H1 (cell line): Measurements from ENCODE around the gene WDR4. TPM values are rescaled to one million over a fixed set of nuclear protein-coding genes. Genes with fewer than 3 reads are reported as not detected.

Source experiments
- CTCF ChIA-PET: fragments of 300-600 bp; sonication (Branson Sonifier 250); formaldehyde crosslinking; loops from one replicate; lab custom pipeline; 2021; ENCODE audit not compliant: partially characterized antibody; lab: Charles Lee
- POLR2A ChIA-PET: fragments of 300-600 bp; sonication (Branson Sonifier 250); formaldehyde crosslinking; loops from one replicate; lab custom pipeline; 2021; ENCODE audit warnings: inconsistent platforms; ENCODE audit not compliant: partially characterized antibody; lab: Charles Lee
- DNase-seq, 2 experiments: peaks; one replicate each; pipeline versions ENCODE4 v3.0.0 to v3.0.0-alpha.2; 2010 to 2022; ENCODE audit warnings: low spot score in 2 of 2, low read depth in 1 of 2, mixed read lengths in 1 of 2
- FAIRE-seq: peaks from 2 replicates; lab custom pipeline; 2011; peaks lifted over from hg19 to GRCh38; lab: Jason Lieb, UNC
- H2AFZ ChIP-seq: 2 replicates; pipeline ENCODE4 v1.8.1; 2012; ENCODE audit warnings: low read length, inconsistent platforms
- H2AK5ac ChIP-seq: 2 replicates; pipeline ENCODE4 v1.6.1; 2013; ENCODE audit warnings: low read depth, low read length
- H2BK120ac ChIP-seq: replicated peaks from 2 replicates; pipeline ENCODE3; 2013; ENCODE audit warnings: low read depth, low read length, inconsistent platforms
- H2BK12ac ChIP-seq: 2 replicates; pipeline ENCODE4 v1.6.1; 2013; ENCODE audit warnings: low read depth, low read length
- H2BK15ac ChIP-seq: 2 replicates; pipeline ENCODE4 v1.6.1; 2013; ENCODE audit warnings: low read length
- H2BK20ac ChIP-seq: 2 replicates; pipeline ENCODE4 v1.6.1; 2013; ENCODE audit warnings: low read length
- H2BK5ac ChIP-seq: 2 replicates; pipeline ENCODE4 v1.6.1; 2013; ENCODE audit warnings: low read depth, low read length
- H3K14ac ChIP-seq: 2 replicates; pipeline ENCODE4 v1.6.1; 2013; ENCODE audit warnings: inconsistent platforms; ENCODE audit not compliant: insufficient read length
- H3K18ac ChIP-seq: 2 replicates; pipeline ENCODE4 v1.6.1; 2013; ENCODE audit warnings: low read length; ENCODE audit errors: extremely low read depth
- H3K23ac ChIP-seq: 2 replicates; pipeline ENCODE4 v1.6.1; 2013; ENCODE audit warnings: inconsistent platforms; ENCODE audit not compliant: insufficient read length
- H3K23me2 ChIP-seq: 2 replicates; pipeline ENCODE4 v1.6.1; 2013; ENCODE audit warnings: low read depth, low read length
- H3K27ac ChIP-seq: 2 replicates; pipeline ENCODE4 v1.6.1; 2011; ENCODE audit warnings: low read depth, low read length, inconsistent platforms
- H3K27me3 ChIP-seq, 4 experiments: replicated peaks in 1 of 4; 1 replicate in 1 of 4; 2 replicates in 3 of 4; pipeline versions ENCODE4 v1.6.1 to v1.8.1; 2011 to 2013; ENCODE audit warnings: low read length in 3 of 4, mild to moderate bottlenecking in 3 of 4, inconsistent platforms in 2 of 4, mixed read lengths in 2 of 4, moderate library complexity in 1 of 4; ENCODE audit not compliant: control insufficient read depth in 3 of 4, insufficient read depth in 3 of 4; ENCODE audit errors: extremely low read depth in 1 of 4
- H3K36me3 ChIP-seq, 4 experiments: 2 replicates each; pipeline versions ENCODE4 v1.6.1 to v1.8.1; 2011 to 2013; ENCODE audit warnings: mild to moderate bottlenecking in 4 of 4, low read length in 3 of 4, moderate library complexity in 2 of 4, control low read depth in 1 of 4, inconsistent platforms in 1 of 4; ENCODE audit not compliant: insufficient read depth in 4 of 4, control insufficient read depth in 2 of 4
- H3K4ac ChIP-seq: replicated peaks from 2 replicates; pipeline ENCODE3; 2013; ENCODE audit warnings: low read length, low read depth, mixed read lengths, inconsistent platforms; ENCODE audit not compliant: insufficient read length
- H3K4me1 ChIP-seq, 4 experiments: replicated peaks in 1 of 4; 1 replicate in 1 of 4; 2 replicates in 3 of 4; pipeline versions ENCODE4 v1.6.1 to v1.8.1; 2011 to 2013; ENCODE audit warnings: low read length in 3 of 4, inconsistent platforms in 2 of 4, mixed read lengths in 1 of 4; ENCODE audit not compliant: insufficient read depth in 4 of 4, control insufficient read depth in 3 of 4
- H3K4me2 ChIP-seq, 2 experiments: 2 replicates each; pipeline versions ENCODE4 v1.6.1 to v1.8.1; 2011 to 2013; ENCODE audit warnings: low read depth in 2 of 2, low read length in 2 of 2, control low read depth in 1 of 2, inconsistent platforms in 1 of 2, mild to moderate bottlenecking in 1 of 2; ENCODE audit not compliant: insufficient read depth in 1 of 2
- H3K4me3 ChIP-seq, 4 experiments: fragments of 200-600, 300-600 bp in 1 of 4; sonication (generic), shearing (Covaris generic), sonication (Bioruptor Twin) in 1 of 4; 2 replicates each; pipeline versions ENCODE4 v1.5.1 to v1.8.1; 2011 to 2016; ENCODE audit warnings: low read length in 4 of 4, low read depth in 3 of 4, control low read depth in 2 of 4, inconsistent platforms in 2 of 4, mild to moderate bottlenecking in 2 of 4, mixed read lengths in 1 of 4, moderate library complexity in 1 of 4; ENCODE audit not compliant: insufficient read depth in 2 of 4; ENCODE audit errors: extremely low read depth in 1 of 4
- H3K56ac ChIP-seq: replicated peaks from 2 replicates; pipeline ENCODE3; 2013; ENCODE audit warnings: low read depth, mild to moderate bottlenecking, mixed read lengths, low read length, inconsistent platforms; ENCODE audit not compliant: insufficient read length
- H3K79me1 ChIP-seq: 2 replicates; pipeline ENCODE4 v1.6.1; 2013; ENCODE audit warnings: low read depth, low read length, control low read depth
- H3K79me2 ChIP-seq, 2 experiments: 2 replicates each; pipeline versions ENCODE4 v1.6.1 to v1.8.1; 2012 to 2013; ENCODE audit warnings: low read length in 2 of 2, mild to moderate bottlenecking in 2 of 2, inconsistent platforms in 1 of 2; ENCODE audit not compliant: insufficient read depth in 2 of 2, control insufficient read depth in 1 of 2
- H3K9ac ChIP-seq, 4 experiments: replicated peaks in 1 of 4; 1 replicate in 1 of 4; 2 replicates in 3 of 4; pipeline versions ENCODE4 v1.6.1 to v1.8.1; 2011 to 2013; ENCODE audit warnings: low read depth in 3 of 4, low read length in 3 of 4, control low read depth in 2 of 4, mild to moderate bottlenecking in 2 of 4, moderate library complexity in 2 of 4, inconsistent platforms in 1 of 4; ENCODE audit errors: extremely low read depth in 1 of 4
- H3K9me3 ChIP-seq, 2 experiments: 2 replicates each; pipeline versions ENCODE4 v1.6.1 to v1.8.1; 2012 to 2013; ENCODE audit warnings: mild to moderate bottlenecking in 2 of 2, moderate library complexity in 2 of 2, control low read depth in 1 of 2, inconsistent platforms in 1 of 2, low read depth in 1 of 2, low read length in 1 of 2, mixed read lengths in 1 of 2; ENCODE audit not compliant: insufficient read depth in 2 of 2
- H4K20me1 ChIP-seq, 2 experiments: replicated peaks in 1 of 2; 2 replicates each; pipeline versions ENCODE3 to v1.8.1; 2011 to 2013; ENCODE audit warnings: inconsistent platforms in 2 of 2, low read length in 2 of 2, mild to moderate bottlenecking in 1 of 2; ENCODE audit not compliant: insufficient read depth in 2 of 2, control insufficient read depth in 1 of 2
- H4K5ac ChIP-seq: 2 replicates; pipeline ENCODE4 v1.6.1; 2013; ENCODE audit warnings: low read length, low read depth, mixed read lengths, inconsistent platforms; ENCODE audit not compliant: insufficient read length
- H4K8ac ChIP-seq: 2 replicates; pipeline ENCODE4 v1.8.0; 2013; ENCODE audit warnings: mild to moderate bottlenecking, moderate library complexity, low read length, inconsistent platforms; ENCODE audit not compliant: insufficient read depth; ENCODE audit errors: extremely low read depth
- H4K91ac ChIP-seq: replicated peaks from 2 replicates; pipeline ENCODE3; 2013; ENCODE audit warnings: low read length, mixed read lengths, inconsistent platforms; ENCODE audit not compliant: insufficient read length
- BCL11A ChIP-seq, 2 experiments: IDR thresholded peaks; one replicate each; pipeline ENCODE4 v1.6.1; 2011; ENCODE audit warnings: low read depth in 2 of 2, low read length in 2 of 2, mild to moderate bottlenecking in 2 of 2
- WGBS, 2 experiments: shearing (Covaris generic) in 1 of 2; methylation state at CpG; one replicate each; pipeline versions ENCODE4 v1.1.6 to v1.1.7; 2013 to 2015; ENCODE audit warnings: low lambda C conversion rate in 2 of 2, mixed read lengths in 2 of 2, inconsistent platforms in 1 of 2, low coverage in 1 of 2, missing lambda C conversion rate in 1 of 2; ENCODE audit not compliant: insufficient replicate concordance in 2 of 2, insufficient coverage in 1 of 2, insufficient read length in 1 of 2; ENCODE audit errors: extremely low coverage in 1 of 2, missing lambda C conversion rate in 1 of 2; 5-methylcytosine and 5-hydroxymethylcytosine counted together
- polyA plus RNA-seq, 7 experiments: library from polyadenylated mRNA; depleted of rRNA in 3 of 7; stranded (reverse) in 5 of 7; unstranded in 2 of 7; fragments of >200 nt in 5 of 7; fragments of 200-250 nt in 2 of 7; gene quantifications; 1 replicate in 5 of 7; 2 replicates in 1 of 7; 4 replicates in 1 of 7; pipeline versions ENCODE4 v1.2.1 to v1.2.3, GENCODE V29; 2011 to 2013; ENCODE audit warnings: missing spikeins in 2 of 7, mixed read lengths in 2 of 7
- total RNA-seq: library from RNA; stranded (reverse); fragmentation: NEBNext Ultra II Directional; extraction: Animal tissue kit (Norgen Biotek cat#: 25700); gene quantifications from 2 replicates; pipeline ENCODE4 v1.2.1, GENCODE V29; 2021
- TF ChIP-seq, protein P1 (sequence below), 3 experiments: IDR thresholded peaks; 1 replicate in 2 of 3; 2 replicates in 1 of 3; pipeline versions ENCODE4 v1.5.1 to v1.6.1; 2011; ENCODE audit warnings: low read length in 3 of 3, mild to moderate bottlenecking in 3 of 3, inconsistent platforms in 2 of 3, low read depth in 1 of 3, moderate library complexity in 1 of 3; ENCODE audit not compliant: insufficient read depth in 1 of 3; ENCODE audit errors: control extremely low read depth in 1 of 3

Gene WDR4
- total and polyA plus RNA-seq, 2 of the 8 experiments (the other 6 are each of a cell fraction or from before 2014, with no cell fraction given), result 28.9 to 47.8 TPM

DNA sequence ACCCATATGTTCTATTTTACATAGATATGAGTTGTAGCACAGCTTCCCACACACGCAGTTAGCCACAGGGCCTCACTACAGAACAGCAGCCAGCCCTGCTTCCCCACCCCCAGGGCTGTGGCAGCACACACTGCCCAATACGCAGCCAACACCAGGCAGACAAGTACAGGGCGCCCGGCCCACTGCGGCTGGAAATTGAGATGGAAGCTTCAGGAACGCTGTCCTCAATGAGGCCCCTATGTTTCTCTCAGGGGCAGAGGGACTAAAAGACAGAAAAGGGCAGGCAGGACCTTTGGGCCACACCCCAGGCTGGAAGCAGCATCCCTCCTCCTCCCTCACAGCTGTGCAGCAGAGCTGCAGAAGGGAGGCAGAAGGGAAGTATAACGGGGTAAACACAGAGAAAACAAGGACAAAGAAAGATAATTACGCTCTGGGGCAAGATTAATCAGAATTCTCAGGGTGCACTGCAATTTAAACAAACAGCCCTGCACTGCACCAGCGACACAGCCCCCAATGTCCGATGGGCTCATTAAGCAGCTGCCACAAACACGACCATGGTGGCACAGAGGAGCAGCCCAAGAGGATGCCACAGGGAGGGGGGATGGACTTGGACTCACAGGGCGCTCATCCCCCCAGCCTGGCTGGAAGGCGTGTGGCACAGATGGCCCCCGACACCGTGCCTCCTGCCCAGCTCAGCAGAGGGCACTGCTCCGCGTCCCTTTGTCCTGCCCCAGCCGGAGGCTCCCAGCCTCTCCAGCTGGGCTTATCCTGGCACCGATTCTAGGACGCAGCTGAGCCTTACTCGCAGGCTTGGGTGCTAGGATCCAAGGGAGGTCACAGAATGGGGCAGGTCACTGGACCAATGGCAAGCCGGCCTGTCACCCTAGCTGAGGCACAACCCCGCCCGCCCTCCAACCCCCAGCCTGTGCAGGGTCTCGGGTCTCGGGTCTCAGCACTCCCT is 14.2 kb downstream of the WDR4 start:
- Histone ChIP-seq H3K4me1 (no peaks in the 10 kb centered on the region; a peak in 1 of 7 replicates), H2AFZ (no peak overlapping the region), H3K27ac (no peak overlapping the region), H3K9me3 (no peaks in the 10 kb centered on the region), H3K56ac (no peak overlapping the region), H2AK5ac (no peak overlapping the region), H3K27me3 (no peaks in the 10 kb centered on the region), H3K4me2 (no peak overlapping the region), H2BK15ac (no peak overlapping the region), H3K23me2 (0 out of 2 replicates have a peak, but pooled peaks cover 2% of the 10 kb centered on the region), H2BK120ac (no peak overlapping the region), H3K18ac (no peak overlapping the region), H4K91ac (no peak overlapping the region), H4K5ac (no peak overlapping the region), H2BK5ac (no peak overlapping the region; the same call in 1 of the 2 replicates), H3K23ac (no peak overlapping the region), H4K8ac (peak overlapping the region; percentile 21; the same call in 1 of the 2 replicates), H2BK12ac (no peak overlapping the region), H3K4ac (no peak overlapping the region), H2BK20ac (no peak overlapping the region), H3K14ac (no peak overlapping the region), H3K9ac (no peak overlapping the region), H3K36me3 (peaks cover 19 to 50% (median 38%) of the 10 kb centered on the region in 4 experiments), H3K79me2 (peaks cover 15 to 86% of the 10 kb centered on the region in 2 experiments; a peak in 3 of 4 replicates), H3K4me3 (no peak overlapping the region), H4K20me1 (peaks cover 28 to 58% of the 10 kb centered on the region in 2 experiments), H3K79me1 (peaks cover 32% of the 10 kb centered on the region)
- no peak for TF ChIP-seq BCL11A (IDR thresholded peaks at IDR 0.05; ENCODE audit: low read depth in 2 of 2, low read length in 2 of 2)
- TF ChIP-seq, protein P1, sequence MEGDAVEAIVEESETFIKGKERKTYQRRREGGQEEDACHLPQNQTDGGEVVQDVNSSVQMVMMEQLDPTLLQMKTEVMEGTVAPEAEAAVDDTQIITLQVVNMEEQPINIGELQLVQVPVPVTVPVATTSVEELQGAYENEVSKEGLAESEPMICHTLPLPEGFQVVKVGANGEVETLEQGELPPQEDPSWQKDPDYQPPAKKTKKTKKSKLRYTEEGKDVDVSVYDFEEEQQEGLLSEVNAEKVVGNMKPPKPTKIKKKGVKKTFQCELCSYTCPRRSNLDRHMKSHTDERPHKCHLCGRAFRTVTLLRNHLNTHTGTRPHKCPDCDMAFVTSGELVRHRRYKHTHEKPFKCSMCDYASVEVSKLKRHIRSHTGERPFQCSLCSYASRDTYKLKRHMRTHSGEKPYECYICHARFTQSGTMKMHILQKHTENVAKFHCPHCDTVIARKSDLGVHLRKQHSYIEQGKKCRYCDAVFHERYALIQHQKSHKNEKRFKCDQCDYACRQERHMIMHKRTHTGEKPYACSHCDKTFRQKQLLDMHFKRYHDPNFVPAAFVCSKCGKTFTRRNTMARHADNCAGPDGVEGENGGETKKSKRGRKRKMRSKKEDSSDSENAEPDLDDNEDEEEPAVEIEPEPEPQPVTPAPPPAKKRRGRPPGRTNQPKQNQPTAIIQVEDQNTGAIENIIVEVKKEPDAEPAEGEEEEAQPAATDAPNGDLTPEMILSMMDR (IDR thresholded peaks at IDR 0.05; ENCODE audit: control extremely low read depth in 1 of 3, insufficient read depth in 1 of 3, low read depth in 1 of 3, low read length in 3 of 3), result peak in 1 of 3 experiments; percentile 15; a peak in 1 of 4 replicates
- 92% methylated on average over 18 of the region's 26 CpGs; no CpG with 5 or more reads in 1 of the 2 experiments for WGBS, 2 experiments
- POLR2A ChIA-PET, result interaction anchor here (0.6 to 2.6 kb wide), 6 partner anchors 8 to 118 kb away, joined by 3 to 23 read pairs (median 6); partner anchors contain the start of gene NDUFV3
- CTCF ChIA-PET, result interaction anchor here (1.0 to 1.3 kb wide), 3 partner anchors 13 to 272 kb away, joined by 3 to 4 read pairs (median 3); no protein-coding TSS in a partner anchor
- DNase-seq (no peak), FAIRE-seq (no peak)
